IMR-90 (cell line): ENCODE results near the gene CTNS. TPM values are rescaled to one million over a fixed set of nuclear protein-coding genes. Genes with fewer than 3 reads are reported as not detected.
A peak's percentile ranks its signal among the peaks of the same experiment; 100 is the strongest.

Experiments used
- ATAC-seq: fragments of 200-7000 bp; cut with Tn5 transposase; 2 replicates; pipeline ENCODE4 v1.9.1; 2020; ENCODE audit warnings: low read depth, mild to moderate bottlenecking, moderate library complexity
- BruUV-seq: library from RNA; stranded (reverse); fragments of 400-500 nt; replicated peaks from 2 replicates; lab custom pipeline; 2021; lab: Mats Ljungman, UMichigan
- CTCF ChIA-PET: fragments of 300-600 bp; formaldehyde crosslinking; extraction: SDS; loops from one replicate; lab custom pipeline; 2021; ENCODE audit warnings: antibody characterized with exemption; lab: Yijun Ruan, JAX
- POLR2A ChIA-PET: fragments of 300-600 bp; sonication (Branson Sonifier 250); formaldehyde crosslinking; loops from one replicate; lab custom pipeline; 2022; ENCODE audit warnings: antibody characterized with exemption; ENCODE audit not compliant: unreplicated experiment; lab: Charles Lee
- DNase-seq: peaks from one replicate; pipeline ENCODE4 v3.0.0; 2013
- H2AFZ ChIP-seq: replicated peaks from 2 replicates; pipeline ENCODE3; 2013; ENCODE audit warnings: low read length, mild to moderate bottlenecking; ENCODE audit not compliant: poor library complexity
- H2AK5ac ChIP-seq: 2 replicates; pipeline ENCODE4 v1.6.1; 2013; ENCODE audit warnings: low read depth, low read length, inconsistent platforms
- H2AK9ac ChIP-seq: replicated peaks from 2 replicates; pipeline ENCODE3; 2013; ENCODE audit warnings: mild to moderate bottlenecking, low read depth, low read length, moderate library complexity; ENCODE audit not compliant: poor library complexity
- H2BK120ac ChIP-seq: 2 replicates; pipeline ENCODE4 v1.6.1; 2013; ENCODE audit warnings: low read depth, low read length, inconsistent platforms
- H2BK15ac ChIP-seq: 3 replicates; pipeline ENCODE4 v1.6.1; 2013; ENCODE audit warnings: low read depth, low read length, inconsistent platforms
- H2BK20ac ChIP-seq: 2 replicates; pipeline ENCODE4 v1.6.1; 2013; ENCODE audit warnings: low read depth, mild to moderate bottlenecking, inconsistent platforms, low read length, moderate library complexity
- H2BK5ac ChIP-seq: 2 replicates; pipeline ENCODE4 v1.6.1; 2013; ENCODE audit warnings: mild to moderate bottlenecking, low read depth, low read length, inconsistent platforms; ENCODE audit not compliant: poor library complexity, severe bottlenecking
- H3K14ac ChIP-seq: replicated peaks from 2 replicates; pipeline ENCODE4 v1.6.1; 2013; ENCODE audit warnings: low read depth, low read length, inconsistent platforms
- H3K18ac ChIP-seq: 2 replicates; pipeline ENCODE4 v1.6.1; 2013; ENCODE audit warnings: low read depth, low read length, control low read depth
- H3K23ac ChIP-seq: 2 replicates; pipeline ENCODE4 v1.6.1; 2013; ENCODE audit warnings: low read depth, low read length, inconsistent platforms
- H3K27ac ChIP-seq: 2 replicates; pipeline ENCODE4 v1.5.1; 2013; ENCODE audit warnings: mild to moderate bottlenecking, control low read depth, low read length; ENCODE audit not compliant: insufficient read depth
- H3K27me3 ChIP-seq: 2 replicates; pipeline ENCODE4 v1.6.1; 2013; ENCODE audit warnings: low read length; ENCODE audit not compliant: control insufficient read depth, insufficient read depth
- H3K36me3 ChIP-seq: 2 replicates; pipeline ENCODE4 v1.6.1; 2013; ENCODE audit warnings: low read length, mixed read lengths; ENCODE audit not compliant: control insufficient read depth, insufficient read depth
- H3K4ac ChIP-seq: 2 replicates; pipeline ENCODE4 v1.6.1; 2013; ENCODE audit warnings: low read depth, low read length, inconsistent platforms
- H3K4me1 ChIP-seq: 2 replicates; pipeline ENCODE4 v1.6.1; 2013; ENCODE audit warnings: low read length, mixed read lengths; ENCODE audit not compliant: control insufficient read depth, insufficient read depth
- H3K4me2 ChIP-seq: 2 replicates; pipeline ENCODE4 v1.6.1; 2013; ENCODE audit warnings: low read depth, mild to moderate bottlenecking, control low read depth, low read length, moderate library complexity
- H3K4me3 ChIP-seq: 2 replicates; pipeline ENCODE4 v1.5.1; 2013; ENCODE audit warnings: low read depth, mild to moderate bottlenecking, control low read depth, low read length, moderate library complexity; ENCODE audit not compliant: insufficient read depth
- H3K56ac ChIP-seq: 2 replicates; pipeline ENCODE4 v1.6.1; 2013; ENCODE audit warnings: low read length, inconsistent platforms; ENCODE audit not compliant: insufficient read depth; ENCODE audit errors: extremely low read depth
- H3K79me1 ChIP-seq, 2 experiments: 2 replicates each; pipeline ENCODE4 v1.6.1; 2013; ENCODE audit warnings: low read length in 2 of 2, inconsistent platforms in 1 of 2, low read depth in 1 of 2
- H3K9ac ChIP-seq: 2 replicates; pipeline ENCODE4 v1.6.1; 2013; ENCODE audit warnings: low read depth, low read length, control low read depth
- H3K9me1 ChIP-seq: 2 replicates; pipeline ENCODE4 v1.6.1; 2013; ENCODE audit warnings: low read length, inconsistent platforms; ENCODE audit not compliant: insufficient read depth
- H3K9me3 ChIP-seq: 2 replicates; pipeline ENCODE4 v1.6.1; 2013; ENCODE audit warnings: low read length; ENCODE audit not compliant: control insufficient read depth, insufficient read depth
- H4K20me1 ChIP-seq: 2 replicates; pipeline ENCODE4 v1.6.1; 2013; ENCODE audit warnings: low read length, inconsistent platforms; ENCODE audit not compliant: insufficient read depth
- H4K5ac ChIP-seq: 2 replicates; pipeline ENCODE4 v1.6.1; 2013; ENCODE audit warnings: mild to moderate bottlenecking, low read depth, low read length, control low read depth
- H4K8ac ChIP-seq, 2 experiments: 2 replicates each; pipeline ENCODE4 v1.6.1; 2013; ENCODE audit warnings: low read depth in 2 of 2, low read length in 2 of 2, control low read depth in 1 of 2, inconsistent platforms in 1 of 2
- H4K91ac ChIP-seq: 2 replicates; pipeline ENCODE4 v1.6.1; 2013; ENCODE audit warnings: low read depth, low read length, inconsistent platforms; ENCODE audit not compliant: insufficient read depth
- BHLHE40 ChIP-seq: fragments of 150-350 bp; IDR thresholded peaks from 2 replicates; pipeline ENCODE4 v1.6.1; 2016; ENCODE audit warnings: mild to moderate bottlenecking, low read depth, low read length
- FOS ChIP-seq: fragments of 150-350 bp; IDR thresholded peaks from 2 replicates; pipeline ENCODE4 v1.6.1; 2016; ENCODE audit warnings: low read depth, low read length
- MXI1 ChIP-seq: IDR thresholded peaks from 2 replicates; pipeline ENCODE4 v1.6.1; 2012; ENCODE audit warnings: low read depth, mild to moderate bottlenecking, low read length, moderate library complexity, borderline replicate concordance
- SMC3 ChIP-seq: fragments of 150-350 bp; IDR thresholded peaks from 2 replicates; pipeline ENCODE4 v1.6.1; 2016; ENCODE audit warnings: low read depth, mild to moderate bottlenecking, antibody characterized with exemption, low read length, moderate library complexity
- WGBS, 2 experiments: methylation state at CpG; one replicate each; pipeline versions ENCODE4 v1.1.5 to v1.1.7; 2013; ENCODE audit warnings: missing lambda C conversion rate in 2 of 2; ENCODE audit not compliant: insufficient read length in 1 of 2; ENCODE audit errors: extremely low coverage in 2 of 2; 5-methylcytosine and 5-hydroxymethylcytosine counted together
- dilution Hi-C: fragments of 300-500 bp; cut with HindIII; formaldehyde crosslinking; loops from one replicate; pipeline ENCODE4 v1.14.3; 2018; ENCODE audit warnings: low sequenced_read_pairs; ENCODE audit not compliant: unreplicated experiment
- in situ Hi-C: fragments of 300-500 bp; cut with MboI; formaldehyde crosslinking; loops from 3 replicates; pipeline ENCODE4 v1.14.3; 2019; ENCODE audit warnings: low sequenced_read_pairs, inconsistent platforms, mixed read lengths
- intact Hi-C: fragments of 100-400 bp; cut with micrococcal nuclease; formaldehyde crosslinking; loops from 2 replicates; pipeline ENCODE4 v1.10.0; 2022
- polyA plus RNA-seq, 3 experiments: library from polyadenylated mRNA; depleted of rRNA; stranded (reverse); fragments of >200 nt; gene quantifications; 2 replicates each; pipeline ENCODE4 v1.2.3, GENCODE V29; 2012; ENCODE audit warnings: low replicate concordance in 1 of 3
- total RNA-seq: library from RNA; depleted of rRNA; stranded (reverse); fragments of >200 nt; gene quantifications from 2 replicates; pipeline ENCODE4 v1.2.3, GENCODE V29; 2012
- TF ChIP-seq, protein P1 (sequence below): fragments of 150-350 bp; IDR thresholded peaks from 2 replicates; pipeline ENCODE4 v1.6.1; 2017; ENCODE audit warnings: mild to moderate bottlenecking, antibody characterized with exemption, low read length, low read depth

Gene CTNS
- total and polyA plus RNA-seq, 2 of the 4 experiments (the other 2 are of a cell fraction), result 4.7 to 5.3 TPM

DNA sequence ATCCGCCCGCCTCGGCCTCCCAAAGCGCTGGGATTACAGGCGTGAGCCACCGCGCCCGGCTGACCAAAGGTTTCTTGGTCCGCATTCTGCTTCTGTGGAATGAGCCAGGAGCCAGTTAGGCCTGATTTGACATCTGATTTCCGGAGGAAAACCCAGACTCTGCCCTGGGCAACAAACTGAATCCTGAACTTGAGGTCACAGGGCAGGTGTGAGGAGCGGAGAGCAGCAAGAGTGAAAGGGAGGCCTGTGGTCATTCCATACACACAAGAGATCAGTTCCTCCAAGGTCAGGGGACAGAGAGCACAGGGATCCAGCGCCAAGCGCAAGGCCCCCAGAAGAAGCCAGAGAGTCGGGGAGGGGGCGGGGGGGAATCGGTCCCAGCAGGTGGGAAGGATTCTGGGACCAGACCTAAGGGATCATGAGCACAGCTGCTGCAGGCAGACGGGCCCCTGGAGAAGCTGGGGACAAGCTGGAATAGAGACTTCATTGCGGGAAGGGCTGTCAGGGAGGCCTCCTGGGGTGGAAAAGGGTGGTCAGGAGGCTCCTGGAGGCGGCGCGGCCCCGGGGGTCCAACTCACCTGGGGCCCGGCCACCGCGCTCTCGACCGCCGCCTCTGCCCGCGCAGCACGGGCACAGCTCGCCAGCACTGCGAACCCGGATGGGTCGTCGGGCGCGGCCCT is 946 bp upstream of the CTNS start (continued):
- no peak for TF ChIP-seq FOS
- no peak for TF ChIP-seq SMC3

DNA sequence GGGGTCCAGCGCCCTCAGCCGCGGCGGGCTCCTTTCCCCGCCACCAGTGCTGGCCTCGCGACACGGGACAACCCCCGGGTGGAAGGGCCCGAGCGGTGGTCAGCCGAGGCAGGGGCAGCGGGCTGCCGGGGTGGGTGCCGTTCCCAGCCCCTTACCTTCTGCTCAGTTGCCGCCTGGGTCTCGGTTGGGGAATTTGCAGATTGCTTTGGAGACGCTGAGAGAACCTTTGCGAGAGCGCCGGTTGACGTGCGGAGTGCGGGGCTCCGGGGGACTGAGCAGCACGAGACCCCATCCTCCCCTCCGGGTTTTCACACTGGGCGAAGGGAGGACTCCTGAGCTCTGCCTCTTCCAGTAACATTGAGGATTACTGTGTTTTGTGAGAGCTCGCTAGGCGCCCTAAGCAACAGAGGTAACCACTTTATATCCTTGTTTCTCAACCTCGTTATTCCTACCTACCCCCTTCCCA is 381 bp downstream of the CTNS start:
- Histone ChIP-seq H3K27me3 (no peaks in the 10 kb centered on the region), H2BK5ac (no peak overlapping the region), H4K5ac (no peak overlapping the region), H3K14ac (no peak overlapping the region), H3K27ac (peak overlapping the region; percentile 93), H3K9me3 (no peaks in the 10 kb centered on the region), H3K4ac (peak overlapping the region; percentile 81; the same call in 1 of the 2 replicates), H4K8ac (peak overlapping the region in 1 of 2 experiments; percentile 64; a peak in 1 of 4 replicates), H2AFZ (peak overlapping the region; percentile 99), H3K9ac (peak overlapping the region; percentile 84), H3K79me1 (peaks cover 14 to 42% of the 10 kb centered on the region in 2 experiments), H2BK120ac (no peak overlapping the region), H2BK20ac (no peak overlapping the region), H3K23ac (0 out of 2 replicates have a peak overlapping the region, but pooled peaks have one; percentile 68), H3K18ac (no peak overlapping the region), H3K4me1 (peaks cover 6% of the 10 kb centered on the region), H4K91ac (no peak overlapping the region), H3K56ac (no peak overlapping the region), H3K9me1 (peaks cover 8% of the 10 kb centered on the region; the same call in 1 of the 2 replicates), H4K20me1 (peaks cover 3% of the 10 kb centered on the region), H3K36me3 (peaks cover 6% of the 10 kb centered on the region; the same call in 1 of the 2 replicates), H3K4me2 (peak overlapping the region; percentile 96), H2BK15ac (no peak overlapping the region), H3K4me3 (peak overlapping the region; percentile 75), H2AK9ac (peak overlapping the region; percentile 83), H2AK5ac (no peak overlapping the region)
- DNase-seq, result no peak
- BruUV-seq, result no TSS peak
- peak; percentile 0 for ATAC-seq
- ChIA-PET CTCF (interaction anchor here (2.5 kb wide), 1 partner anchor 11 kb away, joined by 10 read pairs; no protein-coding TSS in a partner anchor), POLR2A (no interaction called here)
- intact Hi-C loops, result loop anchor here (5.0 kb wide), 1 partner anchor 100 kb away; no protein-coding TSS in a partner anchor
- dilution Hi-C loops, result no loop called here
- TF ChIP-seq MXI1 (no peak), BHLHE40 (peak; percentile 8; the same call in 1 of the 2 replicates)
- TF ChIP-seq, protein P1, sequence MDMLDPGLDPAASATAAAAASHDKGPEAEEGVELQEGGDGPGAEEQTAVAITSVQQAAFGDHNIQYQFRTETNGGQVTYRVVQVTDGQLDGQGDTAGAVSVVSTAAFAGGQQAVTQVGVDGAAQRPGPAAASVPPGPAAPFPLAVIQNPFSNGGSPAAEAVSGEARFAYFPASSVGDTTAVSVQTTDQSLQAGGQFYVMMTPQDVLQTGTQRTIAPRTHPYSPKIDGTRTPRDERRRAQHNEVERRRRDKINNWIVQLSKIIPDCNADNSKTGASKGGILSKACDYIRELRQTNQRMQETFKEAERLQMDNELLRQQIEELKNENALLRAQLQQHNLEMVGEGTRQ, result no peak
- in situ Hi-C loops, result no loop called here
- 0% methylated on average over 5 of the region's 31 CpGs; no CpG with 5 or more reads in 1 of the 2 experiments for WGBS, 2 experiments
